Measurements from ENCODE around the gene ARHGEF19. TPM values are rescaled to one million over a fixed set of nuclear protein-coding genes. Genes with fewer than 3 reads are reported as not detected.
A peak's percentile ranks its signal among the peaks of the same experiment; 100 is the strongest.

ARHGEF19 gene
- total and polyA plus RNA-seq, 9 of the 15 experiments (the other 6 are each of a cell fraction or from before 2014, with no cell fraction given), result 0.73 to 21.0 (median 5.2) TPM

- TF ChIP-seq ZNF766 (CRISPR knock-in tag; conservative IDR thresholded peaks at IDR 0.05) (no peak), HCFC1 (IDR thresholded peaks at IDR 0.05; ENCODE audit: low read depth, low read length) (no peak), SAFB (IDR thresholded peaks at IDR 0.05; ENCODE audit: borderline replicate concordance, low read depth, low read length) (no peak), PYGO2 (tag; IDR thresholded peaks at IDR 0.05) (peak; percentile 58; the same call in 1 of the 2 replicates), MGA (IDR thresholded peaks at IDR 0.05) (no peak), KLF13 (tag; IDR thresholded peaks at IDR 0.05; ENCODE audit: borderline replicate concordance, low read depth) (peak; percentile 59; the same call in 1 of the 2 replicates), KLF6 (CRISPR knock-in tag; IDR thresholded peaks at IDR 0.05; ENCODE audit: borderline replicate concordance) (peak; percentile 55; the same call in 1 of the 2 replicates), NR2C1 (IDR thresholded peaks at IDR 0.05) (no peak), NR2C1 (tag; IDR thresholded peaks at IDR 0.05) (peak; percentile 59), HDAC8 (tag; IDR thresholded peaks at IDR 0.05) (no peak), HDAC3 (IDR thresholded peaks at IDR 0.05; ENCODE audit: borderline replicate concordance, partially characterized antibody) (no peak), ZBTB26 (CRISPR knock-in tag; IDR thresholded peaks at IDR 0.05) (no peak), TCF15 (CRISPR knock-in tag; IDR thresholded peaks at IDR 0.05) (peak; percentile 61; the same call in 1 of the 2 replicates), FOSL1 (tag; conservative IDR thresholded peaks at IDR 0.05) (no peak), ZNF165 (CRISPR knock-in tag; IDR thresholded peaks at IDR 0.05; ENCODE audit: borderline replicate concordance) (no peak), NR2F6 (CRISPR knock-in tag; IDR thresholded peaks at IDR 0.05) (peak; percentile 22; the same call in 1 of the 2 replicates)
These were observed 35.6 kb upstream of the ARHGEF19 start (continued) for GRCh38 chr1:16248007-16248436.

All from K562 (cell line).